Choroid plexus epithelial cell (primary cell): ENCODE data around the gene LRIT2.

Experiments
- DNase-seq: peaks from one replicate; pipeline ENCODE4 v3.0.0-alpha.2; 2010; ENCODE audit warnings: low read depth
- H3K4me3 ChIP-seq: 2 replicates; pipeline ENCODE4 v1.5.1; 2011; ENCODE audit warnings: low read depth, mild to moderate bottlenecking, control low read depth, low read length, moderate library complexity
- TF ChIP-seq, protein P1 (sequence below): conservative IDR thresholded peaks from 2 replicates; pipeline ENCODE4 v1.5.1; 2011; ENCODE audit warnings: low read depth, mild to moderate bottlenecking, control low read depth, inconsistent platforms, low read length, moderate library complexity

Gene LRIT2

DNA sequence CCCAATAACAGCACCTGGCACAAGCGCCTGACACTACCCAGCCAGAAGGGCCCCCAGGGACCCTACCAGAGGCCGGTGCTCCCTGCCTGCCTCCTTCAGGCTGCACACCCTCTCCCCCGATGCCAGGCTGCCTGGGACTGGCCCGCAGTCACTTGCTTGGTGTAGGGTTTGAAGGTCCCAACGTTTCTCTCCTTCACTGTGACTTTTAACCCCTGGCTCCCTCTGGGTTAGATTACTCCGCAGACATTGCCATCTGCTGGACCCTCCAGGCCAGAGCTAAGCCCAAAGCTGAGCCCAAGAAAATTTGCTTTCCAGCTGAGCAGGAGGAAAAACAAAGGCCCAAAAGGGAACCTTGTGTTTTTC is 24.1 kb downstream of the LRIT2 start:
- no peak for DNase-seq
- no peak overlapping the region for H3K4me3 ChIP-seq
- TF ChIP-seq, protein P1, sequence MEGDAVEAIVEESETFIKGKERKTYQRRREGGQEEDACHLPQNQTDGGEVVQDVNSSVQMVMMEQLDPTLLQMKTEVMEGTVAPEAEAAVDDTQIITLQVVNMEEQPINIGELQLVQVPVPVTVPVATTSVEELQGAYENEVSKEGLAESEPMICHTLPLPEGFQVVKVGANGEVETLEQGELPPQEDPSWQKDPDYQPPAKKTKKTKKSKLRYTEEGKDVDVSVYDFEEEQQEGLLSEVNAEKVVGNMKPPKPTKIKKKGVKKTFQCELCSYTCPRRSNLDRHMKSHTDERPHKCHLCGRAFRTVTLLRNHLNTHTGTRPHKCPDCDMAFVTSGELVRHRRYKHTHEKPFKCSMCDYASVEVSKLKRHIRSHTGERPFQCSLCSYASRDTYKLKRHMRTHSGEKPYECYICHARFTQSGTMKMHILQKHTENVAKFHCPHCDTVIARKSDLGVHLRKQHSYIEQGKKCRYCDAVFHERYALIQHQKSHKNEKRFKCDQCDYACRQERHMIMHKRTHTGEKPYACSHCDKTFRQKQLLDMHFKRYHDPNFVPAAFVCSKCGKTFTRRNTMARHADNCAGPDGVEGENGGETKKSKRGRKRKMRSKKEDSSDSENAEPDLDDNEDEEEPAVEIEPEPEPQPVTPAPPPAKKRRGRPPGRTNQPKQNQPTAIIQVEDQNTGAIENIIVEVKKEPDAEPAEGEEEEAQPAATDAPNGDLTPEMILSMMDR: no peak

GRCh38 chr10:84200537-84201243 is 24.7 kb downstream of the LRIT2 start:
- TF ChIP-seq, protein P1: no peak
- no peak overlapping the region for H3K4me3 ChIP-seq

DNA sequence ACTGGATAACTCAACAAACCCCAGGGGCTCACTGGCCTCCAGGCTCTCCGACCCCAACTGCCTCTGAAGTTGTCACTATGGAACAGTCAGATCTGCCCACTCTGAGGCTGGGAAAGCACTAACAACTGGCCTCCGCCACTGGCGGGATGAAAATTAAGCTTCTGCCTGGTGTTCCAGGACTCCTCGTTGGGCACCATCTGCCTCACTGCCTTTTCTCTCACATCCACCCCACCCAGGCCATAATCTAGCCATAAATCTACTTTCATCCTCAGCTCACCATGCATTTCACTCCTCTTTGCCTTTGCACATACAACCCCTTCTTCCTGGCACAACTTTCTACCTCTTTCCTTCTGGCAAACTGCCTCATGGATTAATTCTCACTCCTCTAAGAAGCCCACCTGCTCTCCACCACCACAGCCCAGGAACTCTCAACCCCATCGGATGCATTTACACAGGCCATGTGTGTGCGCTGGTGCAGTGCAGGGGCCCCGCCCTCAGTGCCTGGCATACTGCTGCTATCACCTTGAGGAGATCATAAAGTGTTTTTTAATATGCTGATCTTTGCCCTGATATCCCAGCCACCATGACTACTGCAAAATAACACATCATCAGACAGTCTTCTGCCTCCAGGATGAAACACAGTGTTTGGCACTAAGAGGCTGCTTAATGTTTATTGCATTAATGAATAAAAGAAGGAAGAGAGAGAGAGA is 27.0 kb downstream of the LRIT2 start:
- no peak for DNase-seq
- H3K4me3 ChIP-seq: no peak overlapping the region
- TF ChIP-seq, protein P1: no peak

More at GRCh38 chr10:84200537-84201243, 24.7 kb downstream of the LRIT2 start:
- DNase-seq: no peak

DNA sequence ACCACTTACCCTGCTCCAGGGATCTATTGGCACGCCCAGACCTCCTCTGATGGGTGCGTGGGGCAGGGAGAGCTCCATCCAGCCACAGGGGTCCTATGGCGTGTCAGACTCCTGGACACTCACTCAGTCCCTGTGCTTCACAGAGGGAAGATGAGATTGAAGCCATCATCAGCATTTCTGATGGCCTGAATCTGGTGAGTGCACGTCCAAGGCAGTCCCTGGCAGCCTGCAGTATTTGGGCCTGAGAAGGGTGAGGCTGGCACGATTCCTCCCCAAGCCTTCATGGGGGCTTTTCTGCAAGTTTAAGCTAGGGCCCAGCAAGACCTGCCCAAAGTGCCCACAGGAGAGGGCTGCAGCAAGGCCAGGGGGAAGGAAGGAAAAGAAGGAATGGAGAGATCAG is 27.7 kb downstream of the LRIT2 start:
- H3K4me3 ChIP-seq: no peak overlapping the region
- TF ChIP-seq, protein P1: no peak
- no peak for DNase-seq

DNA sequence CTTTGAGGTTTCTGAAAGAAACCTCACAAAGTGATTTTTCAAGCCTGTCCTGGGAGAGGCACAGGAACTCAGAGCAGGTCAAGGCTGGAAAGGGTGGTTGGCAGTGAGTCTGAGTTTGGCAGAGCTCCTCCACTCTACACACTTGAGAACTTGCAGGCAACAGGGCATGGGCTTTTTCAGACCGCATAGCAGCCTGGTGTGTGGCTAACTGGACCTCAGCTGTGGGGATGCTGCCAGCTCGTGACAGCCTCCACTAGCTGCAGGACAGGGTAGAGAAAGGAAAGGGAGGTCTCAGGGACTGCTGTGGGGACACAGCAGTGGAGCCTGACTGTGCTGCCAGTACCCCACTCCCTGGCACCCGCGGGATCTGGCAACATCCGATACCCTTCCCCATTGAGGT is 28.4 kb downstream of the LRIT2 start:
- TF ChIP-seq, protein P1: no peak
- no peak for DNase-seq
- no peak overlapping the region for H3K4me3 ChIP-seq

DNA sequence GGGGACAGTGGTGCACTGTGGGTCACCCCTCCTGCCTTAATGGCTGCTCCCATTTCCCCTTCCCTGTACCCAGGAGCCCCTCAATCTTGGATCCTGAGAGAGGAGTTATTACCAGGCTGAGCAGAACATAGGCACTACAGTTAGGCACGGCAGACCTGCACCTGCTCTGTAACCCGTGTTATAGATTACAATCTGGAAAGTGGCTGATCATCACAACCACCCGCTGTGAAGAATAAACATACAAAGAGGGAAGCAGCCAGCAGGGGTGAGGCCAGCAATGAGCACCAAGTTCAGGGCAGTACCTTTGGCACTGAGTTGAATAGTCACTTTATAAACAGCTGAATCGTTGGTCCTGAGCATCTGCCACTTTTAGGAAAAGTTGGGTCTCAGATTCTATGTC is 29.3 kb downstream of the LRIT2 start:
- no peak overlapping the region for H3K4me3 ChIP-seq
- DNase-seq: no peak
- TF ChIP-seq, protein P1: no peak
